Endodermal cell (in vitro differentiated cells): ENCODE measurements around the gene ATP6AP1. TPM values are rescaled to one million over a fixed set of nuclear protein-coding genes. Genes with fewer than 3 reads are reported as not detected.

Experiments used
- DNase-seq: peaks from one replicate; pipeline ENCODE4 v3.0.0-alpha.2; 2017
- H3K27ac ChIP-seq: 2 replicates; pipeline ENCODE4 v1.5.1; 2013; ENCODE audit warnings: mild to moderate bottlenecking, low read depth, low read length, moderate library complexity
- H3K27me3 ChIP-seq: 2 replicates; pipeline ENCODE4 v1.6.1; 2013; ENCODE audit warnings: mild to moderate bottlenecking, low read length, moderate library complexity; ENCODE audit not compliant: insufficient read depth, control insufficient read depth, poor library complexity, severe bottlenecking
- H3K36me3 ChIP-seq: 2 replicates; pipeline ENCODE4 v1.7.0; 2013; ENCODE audit warnings: mild to moderate bottlenecking, low read length, moderate library complexity; ENCODE audit not compliant: control insufficient read depth, insufficient read depth
- H3K4me1 ChIP-seq: one replicate; pipeline ENCODE4 v1.7.0; 2013; ENCODE audit warnings: low read length; ENCODE audit not compliant: control insufficient read depth, insufficient read depth
- H3K4me3 ChIP-seq: 2 replicates; pipeline ENCODE4 v1.5.1; 2013; ENCODE audit warnings: mild to moderate bottlenecking, low read length, moderate library complexity
- H3K9ac ChIP-seq: 2 replicates; pipeline ENCODE4 v1.6.1; 2013; ENCODE audit warnings: mild to moderate bottlenecking, low read length, moderate library complexity; ENCODE audit not compliant: poor library complexity, severe bottlenecking; ENCODE audit errors: extremely low read depth
- H3K9me3 ChIP-seq: 2 replicates; pipeline ENCODE4 v1.6.1; 2013; ENCODE audit warnings: mild to moderate bottlenecking, low read length, moderate library complexity; ENCODE audit not compliant: control insufficient read depth
- H3K27ac Mint-ChIP-seq: 2 replicates; pipeline ENCODE4 v1.8.0; 2020; ENCODE audit warnings: mixed read lengths
- H3K27me3 Mint-ChIP-seq: 2 replicates; pipeline ENCODE4 v1.8.0; 2021; ENCODE audit warnings: mild to moderate bottlenecking, mixed read lengths; ENCODE audit not compliant: insufficient read depth
- H3K36me3 Mint-ChIP-seq: 2 replicates; pipeline ENCODE4 v1.8.0; 2020; ENCODE audit warnings: low read depth, mixed read lengths
- H3K4me1 Mint-ChIP-seq: 2 replicates; pipeline ENCODE4 v1.8.0; 2020; ENCODE audit warnings: mixed read lengths
- H3K4me3 Mint-ChIP-seq: 2 replicates; pipeline ENCODE4 v1.8.0; 2020; ENCODE audit warnings: mild to moderate bottlenecking, moderate library complexity, mixed read lengths
- H3K9me3 Mint-ChIP-seq: 2 replicates; pipeline ENCODE4 v1.8.0; 2020; ENCODE audit warnings: mild to moderate bottlenecking, mixed read lengths
- CTCF ChIP-seq: fragments of 200-600 bp; sonication (generic); conservative IDR thresholded peaks from 2 replicates; pipeline ENCODE4 v1.5.0; 2021; ENCODE audit warnings: antibody characterized with exemption, mild to moderate bottlenecking
- WGBS, 2 experiments: methylation state at CpG; one replicate each; pipeline versions ENCODE4 v1.1.5 to v1.1.7; 2013; ENCODE audit warnings: missing lambda C conversion rate in 2 of 2, mixed read lengths in 1 of 2; ENCODE audit not compliant: insufficient coverage in 1 of 2, insufficient read length in 1 of 2; 5-methylcytosine and 5-hydroxymethylcytosine counted together
- total RNA-seq, 2 donors: library from RNA; stranded (reverse); fragmentation: NEBNext Ultra II Directional in 1 of 2; extraction: Animal tissue kit (Norgen Biotek cat#: 25700) in 1 of 2; gene quantifications; 2 replicates in 1 of 2; 3 replicates in 1 of 2; pipeline ENCODE4 v1.2.1, GENCODE V29; 2021

Gene ATP6AP1
- total RNA-seq, 2 donors from 2014 or later, result 61.6 to 66.8 TPM

- TF ChIP-seq CTCF, result no peak
- peak overlapping the region; percentile 56 for H3K27ac Mint-ChIP-seq
- peak; percentile 61 for DNase-seq
- H3K27me3 Mint-ChIP-seq, result no peaks in the 10 kb centered on the region
- H3K4me3 Mint-ChIP-seq, result no peak overlapping the region
- Histone ChIP-seq H3K27ac (no peak overlapping the region), H3K36me3 (peaks cover 22% of the 10 kb centered on the region), H3K27me3 (no peaks in the 10 kb centered on the region), H3K9me3 (no peaks in the 10 kb centered on the region), H3K4me1 (no peaks in the 10 kb centered on the region), H3K9ac (no peak overlapping the region), H3K4me3 (no peak overlapping the region)
- WGBS, 2 experiments, result 78 to 79% methylated on average over 3 to 6 of the region's 6 CpGs
- peaks cover 24% of the 10 kb centered on the region for H3K36me3 Mint-ChIP-seq
- peaks cover 5% of the 10 kb centered on the region for H3K4me1 Mint-ChIP-seq
- H3K9me3 Mint-ChIP-seq, result peaks cover 76% of the 10 kb centered on the region
Observed at GRCh38 chrX:154401918-154402621, 26.4 kb upstream of the ATP6AP1 start.

DNA sequence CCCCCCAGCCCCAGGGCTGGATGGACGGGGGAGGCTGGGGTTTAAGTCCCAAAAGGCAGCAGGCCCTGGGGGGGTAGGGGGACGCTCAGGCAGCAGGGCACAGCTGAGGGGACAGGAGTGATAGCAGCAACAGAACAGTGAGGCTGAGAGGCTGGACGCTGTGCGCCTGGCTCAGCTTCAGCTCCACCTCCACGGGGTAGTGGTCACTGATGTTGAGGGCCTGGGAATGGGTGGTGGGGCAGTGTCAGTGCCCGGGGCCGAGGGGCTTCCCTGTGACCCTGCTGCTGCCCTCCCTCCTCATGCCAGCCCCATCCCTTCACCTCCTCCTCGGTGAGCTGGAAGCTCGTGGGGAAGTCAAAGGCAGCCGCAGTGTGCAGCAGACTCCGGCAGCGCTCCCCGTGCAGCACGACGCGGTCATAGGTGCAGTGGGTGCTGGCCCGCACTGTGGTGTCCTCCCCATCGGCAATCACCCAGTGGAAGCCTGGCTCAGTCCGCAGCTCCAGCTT lies 25.8 kb upstream of the ATP6AP1 start:
- H3K27ac Mint-ChIP-seq, result peak overlapping the region; percentile 56

DNA sequence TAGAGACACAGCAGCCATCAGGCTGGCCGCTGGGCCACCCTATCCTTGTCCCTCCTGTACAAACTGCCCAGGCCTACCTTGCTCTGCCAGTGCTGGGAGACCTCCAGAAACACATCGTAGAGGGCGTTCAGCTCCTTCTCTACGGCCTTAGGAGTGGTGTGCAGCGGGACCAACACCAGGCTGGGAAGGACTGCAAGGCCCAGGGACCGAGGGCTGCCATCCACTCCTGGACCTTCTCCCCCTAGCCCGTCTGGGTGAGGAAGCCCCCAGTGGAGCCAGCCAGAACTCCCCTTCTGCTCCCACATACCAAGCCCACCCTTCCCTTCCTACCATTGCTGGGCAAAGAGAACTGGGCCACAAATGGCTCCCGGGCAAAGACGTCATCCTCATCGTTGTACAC lies 25.3 kb upstream of the ATP6AP1 start:
- 97% methylated on average over 10 of the region's 10 CpGs; no CpG with 5 or more reads in 1 of the 2 experiments for WGBS, 2 experiments

More for the DNA sequence above, 25.8 kb upstream of the ATP6AP1 start:
- Histone ChIP-seq H3K27ac (no peak overlapping the region), H3K27me3 (no peaks in the 10 kb centered on the region), H3K36me3 (peaks cover 22% of the 10 kb centered on the region), H3K9ac (no peak overlapping the region), H3K4me3 (no peak overlapping the region), H3K4me1 (no peaks in the 10 kb centered on the region), H3K9me3 (no peaks in the 10 kb centered on the region)
- Mint-ChIP-seq H3K9me3 (peaks cover 74% of the 10 kb centered on the region), H3K4me3 (no peak overlapping the region), H3K27me3 (no peaks in the 10 kb centered on the region), H3K36me3 (peaks cover 24% of the 10 kb centered on the region), H3K4me1 (peaks cover 5% of the 10 kb centered on the region)
- WGBS, 2 experiments, result 90% methylated on average over 17 of the region's 19 CpGs; no CpG with 5 or more reads in 1 of the 2 experiments
- no peak for TF ChIP-seq CTCF
- peak; percentile 53 for DNase-seq

More for the DNA sequence above, 25.3 kb upstream of the ATP6AP1 start:
- Mint-ChIP-seq H3K4me3 (no peak overlapping the region), H3K36me3 (peaks cover 24% of the 10 kb centered on the region), H3K27me3 (no peaks in the 10 kb centered on the region), H3K27ac (peak overlapping the region; percentile 52), H3K9me3 (peaks cover 70% of the 10 kb centered on the region), H3K4me1 (peaks cover 5% of the 10 kb centered on the region)
- no peaks in the 10 kb centered on the region for H3K9me3 ChIP-seq
- no peak overlapping the region for H3K9ac ChIP-seq
- no peaks in the 10 kb centered on the region for H3K4me1 ChIP-seq
- H3K36me3 ChIP-seq, result peaks cover 22% of the 10 kb centered on the region
- H3K27me3 ChIP-seq, result no peaks in the 10 kb centered on the region
- no peak overlapping the region for H3K4me3 ChIP-seq
- DNase-seq, result peak; percentile 39
- H3K27ac ChIP-seq, result no peak overlapping the region
- TF ChIP-seq CTCF, result no peak
